ENCODE measurements around the gene DNLZ. TPM values are rescaled to one million over a fixed set of nuclear protein-coding genes. Genes with fewer than 3 reads are reported as not detected.

Gene DNLZ
- total and polyA plus RNA-seq, 10 of the 15 experiments (the other 5 are each of a cell fraction or from before 2014, with no cell fraction given): 0.66 to 29.7 (median 14.7) TPM; not detected in 1

DNA sequence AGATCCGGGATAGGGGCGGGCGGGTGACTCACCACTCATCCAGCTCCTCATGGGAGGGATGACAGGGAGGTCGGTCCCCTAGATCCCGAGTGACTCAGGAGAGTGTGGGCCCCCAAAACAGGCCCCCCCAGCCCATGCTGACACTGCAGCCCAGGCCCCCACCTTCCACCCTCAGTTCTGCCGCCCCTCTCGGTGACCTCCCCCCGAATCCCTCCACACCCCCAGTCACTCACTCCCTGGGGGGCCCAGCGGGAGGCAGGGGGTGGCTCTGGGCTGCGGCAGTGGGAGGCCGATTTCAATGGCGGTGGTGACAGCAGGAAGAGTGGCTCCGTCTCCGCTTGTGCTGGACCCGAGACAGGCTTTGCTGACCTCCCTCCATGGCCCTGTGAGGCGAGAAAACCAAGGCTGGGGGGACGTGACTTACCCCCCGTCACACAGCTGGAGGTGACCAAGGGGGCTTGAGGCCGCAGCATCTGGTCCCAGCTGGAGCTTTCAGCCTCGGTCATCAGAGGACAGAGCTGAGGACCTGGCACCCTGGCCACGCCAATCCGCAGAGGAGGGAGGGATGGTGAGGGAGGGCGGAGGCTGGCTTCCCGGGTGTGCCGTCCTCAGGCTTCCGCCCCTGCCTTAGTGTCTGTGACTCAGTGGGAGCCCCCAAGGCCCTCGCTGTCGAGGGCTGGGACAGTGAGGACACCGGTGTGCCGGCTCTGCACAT is 27.2 kb downstream of the DNLZ start:
- TF ChIP-seq TCF3 (IDR thresholded peaks at IDR 0.05; ENCODE audit: borderline replicate concordance, insufficient read depth, low read depth, low read length): no peak
- DNase-seq (ENCODE audit: low read depth, low spot score): no peak
- BruUV-seq (replicated peaks): no TSS peak
- ChIA-PET SMC1A (ENCODE audit: uncharacterized antibody, unreplicated experiment) (no interaction called here), POLR2A (no interaction called here), CTCF (interaction anchor here (2.0 kb wide), 1 partner anchor 65 kb away, joined by 8 read pairs; no protein-coding TSS in a partner anchor), RAD21 (ENCODE audit: unreplicated experiment) (no interaction called here)
- Histone ChIP-seq H3K9me3 (replicated peaks; ENCODE audit: control insufficient read depth, insufficient read depth, low read length) (no peaks in the 10 kb centered on the region), H3K36me3 (ENCODE audit: control insufficient read depth in 2 of 2, insufficient read depth in 2 of 2, low read length in 1 of 2) (no peaks in the 10 kb centered on the region), H3K9ac (ENCODE audit: control insufficient read depth, insufficient read depth, low read length) (no peak overlapping the region), H3K27me3 (replicated peaks in 1 of 2; ENCODE audit: control insufficient read depth in 2 of 2, insufficient read depth in 2 of 2, low read length in 1 of 2) (no peaks in the 10 kb centered on the region), H2AFZ (ENCODE audit: control insufficient read depth, low read depth, low read length) (no peak overlapping the region), H3K4me1 (ENCODE audit: control insufficient read depth, insufficient read depth, low read length) (no peaks in the 10 kb centered on the region), H4K20me1 (ENCODE audit: control insufficient read depth, insufficient read depth) (no peaks in the 10 kb centered on the region), H3K4me2 (ENCODE audit: control insufficient read depth, insufficient read depth) (no peak overlapping the region), H3K79me2 (ENCODE audit: control insufficient read depth, insufficient read depth, low read length) (no peaks in the 10 kb centered on the region), H3K4me3 (no peak overlapping the region), H3K27ac (ENCODE audit: control insufficient read depth, insufficient read depth) (no peak overlapping the region)
- in situ Hi-C loops (cut with MboI): loop anchor here (5.0 kb wide), 1 partner anchor 61 kb away; no protein-coding TSS in a partner anchor
- no peak for FAIRE-seq
- no peak for ATAC-seq
- 26% methylated on average over 25 of the region's 30 CpGs for WGBS (ENCODE audit: insufficient coverage, insufficient replicate concordance, low lambda C conversion rate, missing lambda C conversion rate)
- intact Hi-C loops (cut with micrococcal nuclease; ENCODE audit: unreplicated experiment): no loop called here

DNA sequence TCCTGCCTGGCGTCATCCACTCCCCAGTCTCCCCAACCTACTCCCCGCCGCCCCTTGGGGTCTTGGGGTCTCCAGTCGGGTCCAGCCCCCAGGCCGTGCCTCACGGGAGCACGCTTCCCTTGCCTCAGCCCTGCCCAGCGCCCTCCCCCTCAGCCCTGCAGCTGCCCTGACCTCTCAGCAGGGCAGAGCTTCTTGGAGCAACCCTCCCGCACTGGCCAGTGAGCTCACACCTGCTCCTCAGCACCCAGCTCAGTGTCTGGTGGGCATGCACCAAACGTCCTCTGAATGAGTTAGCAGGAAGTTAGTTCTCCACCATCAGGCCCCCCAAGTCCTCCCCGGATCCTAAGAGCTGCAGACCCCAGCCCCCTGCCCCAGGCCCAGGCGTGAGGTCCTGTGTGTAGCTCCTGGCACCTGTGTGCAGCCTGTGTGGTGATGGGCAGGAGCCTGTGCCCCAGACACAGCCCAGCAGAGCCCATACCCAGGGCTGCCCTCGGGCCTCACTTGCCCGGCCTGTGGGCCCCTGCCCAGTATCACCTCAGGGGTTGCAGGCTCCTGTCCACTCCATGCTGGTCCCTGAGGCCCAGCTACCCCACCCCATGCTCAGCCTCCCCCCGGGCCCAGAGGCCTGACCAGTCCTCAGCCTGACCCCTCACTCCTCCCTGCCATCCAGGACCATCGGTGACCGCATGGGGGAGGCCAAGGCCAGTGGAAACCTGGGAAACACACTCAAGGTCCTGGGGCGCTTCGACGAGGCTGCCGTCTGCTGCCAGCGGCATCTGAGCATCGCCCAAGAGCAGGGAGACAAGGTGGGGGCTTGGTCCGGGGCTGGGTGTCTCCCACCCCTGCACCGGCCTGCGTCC is 28.0 kb downstream of the DNLZ start:
- whole genome bisulfite sequencing (ENCODE audit: insufficient coverage, insufficient replicate concordance, low lambda C conversion rate, missing lambda C conversion rate): 28% methylated on average over 24 of the region's 26 CpGs
- H3K4me1 ChIP-seq (ENCODE audit: control insufficient read depth, insufficient read depth, low read length): no peaks in the 10 kb centered on the region

More for the DNA sequence above, 28.0 kb downstream of the DNLZ start:
- intact Hi-C loops (cut with micrococcal nuclease; ENCODE audit: unreplicated experiment) (no loop called here), in situ Hi-C loops (cut with MboI) (loop anchor here (5.0 kb wide), 1 partner anchor 62 kb away; no protein-coding TSS in a partner anchor)
- FAIRE-seq (no peak), DNase-seq (ENCODE audit: low read depth, low spot score) (no peak), ATAC-seq (no peak)
- TF ChIP-seq EZH2 (IDR thresholded peaks at IDR 0.05; ENCODE audit: borderline replicate concordance, control insufficient read depth, low read depth, low read length) (no peak), NR2F1 (conservative IDR thresholded peaks at IDR 0.05) (no peak), TCF7 (IDR thresholded peaks at IDR 0.05; ENCODE audit: borderline replicate concordance) (no peak)
- no peaks in the 10 kb centered on the region for H3K27me3 ChIP-seq (replicated peaks in 1 of 2; ENCODE audit: control insufficient read depth in 2 of 2, insufficient read depth in 2 of 2, low read length in 1 of 2)
- no peak overlapping the region for H3K9ac ChIP-seq (ENCODE audit: control insufficient read depth, insufficient read depth, low read length)
- no peak overlapping the region for H3K27ac ChIP-seq (ENCODE audit: control insufficient read depth, insufficient read depth)
- H3K9me3 ChIP-seq (replicated peaks; ENCODE audit: control insufficient read depth, insufficient read depth, low read length): no peaks in the 10 kb centered on the region
- no peak overlapping the region for H3K4me2 ChIP-seq (ENCODE audit: control insufficient read depth, insufficient read depth)
- H3K79me2 ChIP-seq (ENCODE audit: control insufficient read depth, insufficient read depth, low read length): no peaks in the 10 kb centered on the region
- no peaks in the 10 kb centered on the region for H3K36me3 ChIP-seq (ENCODE audit: control insufficient read depth in 2 of 2, insufficient read depth in 2 of 2, low read length in 1 of 2)
- no peaks in the 10 kb centered on the region for H4K20me1 ChIP-seq (ENCODE audit: control insufficient read depth, insufficient read depth)
- no peak overlapping the region for H3K4me3 ChIP-seq
- ChIA-PET SMC1A (ENCODE audit: uncharacterized antibody, unreplicated experiment) (no interaction called here), RAD21 (ENCODE audit: unreplicated experiment) (no interaction called here), POLR2A (no interaction called here), CTCF (no interaction called here)
- H2AFZ ChIP-seq (ENCODE audit: control insufficient read depth, low read depth, low read length): no peak overlapping the region
- no TSS peak for BruUV-seq (replicated peaks)

All from GM12878 (cell line).